ENCODE measurements around the gene NR4A1.

DNA sequence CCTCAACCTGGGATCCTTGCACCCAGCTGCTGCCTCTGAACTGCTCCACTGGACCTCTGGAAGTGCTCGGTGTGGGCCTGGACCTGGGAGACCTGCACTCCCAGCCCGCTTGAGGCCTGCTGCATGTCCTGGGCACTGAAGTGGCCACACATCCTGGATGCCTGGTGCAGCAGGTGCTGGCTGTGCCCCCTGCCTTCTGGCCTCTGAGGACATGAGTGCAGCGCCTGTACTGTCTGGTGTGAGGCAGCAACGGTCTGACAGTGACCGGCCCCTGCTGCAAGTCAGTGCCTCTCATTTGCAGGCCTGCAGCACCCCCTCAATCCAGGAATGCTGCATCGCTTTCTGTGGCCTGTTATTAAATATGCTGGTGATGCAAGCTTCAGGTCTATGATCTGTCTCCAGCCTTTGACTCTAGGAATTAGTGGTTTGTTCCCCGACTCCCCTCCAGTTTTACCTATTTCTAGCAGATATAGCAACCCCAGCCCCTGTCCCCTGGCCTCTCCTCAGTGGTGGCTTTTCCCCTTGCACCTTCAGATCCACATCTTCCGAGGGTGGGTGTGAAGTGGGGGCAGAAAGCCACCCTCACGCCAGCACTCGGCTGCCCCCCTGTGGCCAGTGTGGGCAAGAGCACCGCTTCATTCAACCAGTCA is 31.9 kb downstream of the NR4A1 start:
- TF ChIP-seq, protein P1, sequence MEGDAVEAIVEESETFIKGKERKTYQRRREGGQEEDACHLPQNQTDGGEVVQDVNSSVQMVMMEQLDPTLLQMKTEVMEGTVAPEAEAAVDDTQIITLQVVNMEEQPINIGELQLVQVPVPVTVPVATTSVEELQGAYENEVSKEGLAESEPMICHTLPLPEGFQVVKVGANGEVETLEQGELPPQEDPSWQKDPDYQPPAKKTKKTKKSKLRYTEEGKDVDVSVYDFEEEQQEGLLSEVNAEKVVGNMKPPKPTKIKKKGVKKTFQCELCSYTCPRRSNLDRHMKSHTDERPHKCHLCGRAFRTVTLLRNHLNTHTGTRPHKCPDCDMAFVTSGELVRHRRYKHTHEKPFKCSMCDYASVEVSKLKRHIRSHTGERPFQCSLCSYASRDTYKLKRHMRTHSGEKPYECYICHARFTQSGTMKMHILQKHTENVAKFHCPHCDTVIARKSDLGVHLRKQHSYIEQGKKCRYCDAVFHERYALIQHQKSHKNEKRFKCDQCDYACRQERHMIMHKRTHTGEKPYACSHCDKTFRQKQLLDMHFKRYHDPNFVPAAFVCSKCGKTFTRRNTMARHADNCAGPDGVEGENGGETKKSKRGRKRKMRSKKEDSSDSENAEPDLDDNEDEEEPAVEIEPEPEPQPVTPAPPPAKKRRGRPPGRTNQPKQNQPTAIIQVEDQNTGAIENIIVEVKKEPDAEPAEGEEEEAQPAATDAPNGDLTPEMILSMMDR (tag by site-specific recombination; IDR thresholded peaks at IDR 0.05), result peak; percentile 85
- TF ChIP-seq ZNF747 (tag by site-specific recombination; IDR thresholded peaks at IDR 0.05), result no peak
- no peak for TF ChIP-seq ZNF274 (IDR thresholded peaks at IDR 0.05; ENCODE audit: low read length)
- no peak for TF ChIP-seq ZNF274 (tag by site-specific recombination; IDR thresholded peaks at IDR 0.05; ENCODE audit: borderline replicate concordance)
- TF ChIP-seq ZNF529 (tag by site-specific recombination; IDR thresholded peaks at IDR 0.05; ENCODE audit: insufficient replicate concordance), result no peak
- no peak for TF ChIP-seq ZBTB26 (tag by site-specific recombination; optimal IDR thresholded peaks at IDR 0.05)
- no peak for TF ChIP-seq ZNF664 (tag by site-specific recombination; IDR thresholded peaks at IDR 0.05)
- TF ChIP-seq ZNF513 (tag by site-specific recombination; IDR thresholded peaks at IDR 0.05), result no peak
- TF ChIP-seq ZNF121 (tag by site-specific recombination; IDR thresholded peaks at IDR 0.05), result no peak
- TF ChIP-seq ZBTB44 (tag by site-specific recombination; IDR thresholded peaks at IDR 0.05), result no peak
- no peak for TF ChIP-seq PRDM6 (tag by site-specific recombination; IDR thresholded peaks at IDR 0.05)
- no peak for TF ChIP-seq ZNF335 (tag by site-specific recombination; conservative IDR thresholded peaks at IDR 0.05)
